GM18511 (cell line): ENCODE data around the gene CRACR2B.

Source experiments
- ATAC-seq: cut with Tn5 transposase; IDR thresholded peaks from one replicate; pipeline ENCODE4 v1.9.1; 2021; ENCODE audit warnings: mild to moderate bottlenecking, moderate library complexity; ENCODE audit not compliant: unreplicated experiment

The CRACR2B gene

DNA sequence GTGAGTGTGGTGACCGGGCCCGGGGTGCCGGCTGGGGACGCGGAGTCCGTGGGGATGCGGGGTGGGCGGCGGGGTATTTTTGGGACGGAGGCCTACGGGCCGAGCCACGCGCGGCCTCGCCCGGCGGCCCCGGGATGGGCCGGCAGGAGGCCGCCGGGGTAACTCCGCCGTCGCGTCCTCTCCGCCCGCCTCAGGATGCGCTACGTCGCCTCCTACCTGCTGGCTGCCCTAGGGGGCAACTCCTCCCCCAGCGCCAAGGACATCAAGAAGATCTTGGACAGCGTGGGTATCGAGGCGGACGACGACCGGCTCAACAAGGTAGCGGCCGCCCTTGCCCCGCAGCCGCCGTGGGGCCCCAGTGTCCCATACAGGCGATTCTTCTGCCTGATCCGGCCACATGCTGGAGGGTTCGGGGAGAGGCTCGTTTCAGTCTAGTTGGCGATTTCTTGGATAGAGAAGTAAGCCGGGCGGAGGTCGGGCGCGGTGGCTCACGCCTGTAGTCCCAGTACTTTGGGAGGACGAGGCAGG is 17.6 kb upstream of the CRACR2B start:
- peak; percentile 14 for ATAC-seq

DNA sequence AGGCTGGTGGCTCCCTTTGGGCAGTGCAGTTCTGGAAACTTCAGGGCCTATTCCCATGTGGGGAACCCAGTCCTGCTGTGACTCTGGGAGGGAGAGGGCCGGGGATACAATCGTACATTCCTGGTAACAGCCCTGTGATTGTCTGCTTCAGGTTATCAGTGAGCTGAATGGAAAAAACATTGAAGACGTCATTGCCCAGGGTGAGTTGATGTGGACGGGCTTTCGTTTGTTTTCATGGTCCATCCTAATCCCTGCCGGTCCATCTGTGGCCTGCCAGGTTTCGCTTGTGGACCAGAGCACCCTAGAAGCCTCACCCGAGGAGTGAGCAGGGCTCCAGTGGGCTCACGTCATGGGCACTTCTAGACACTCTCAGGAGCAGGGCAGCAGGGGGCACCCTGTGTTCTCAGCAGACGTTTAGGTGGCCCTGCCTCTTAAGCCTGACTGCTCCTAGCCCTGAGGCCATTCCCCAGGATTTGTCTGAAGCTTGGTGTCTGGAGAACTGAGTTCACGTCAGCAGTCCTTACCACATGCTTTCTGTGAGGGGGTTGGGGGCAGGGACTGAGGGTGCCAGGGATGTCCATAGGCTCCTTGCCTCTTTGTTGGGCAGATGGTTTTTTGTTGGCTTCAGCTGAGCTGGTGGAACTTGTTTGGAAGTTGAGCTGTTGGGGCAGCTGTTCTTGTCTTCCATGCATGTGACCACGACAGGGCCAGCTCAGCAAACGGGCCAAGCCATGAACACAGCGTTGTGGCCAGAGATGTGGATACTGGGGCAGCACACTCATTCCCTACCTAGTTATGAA is 16.1 kb upstream of the CRACR2B start:
- ATAC-seq = no peak

DNA sequence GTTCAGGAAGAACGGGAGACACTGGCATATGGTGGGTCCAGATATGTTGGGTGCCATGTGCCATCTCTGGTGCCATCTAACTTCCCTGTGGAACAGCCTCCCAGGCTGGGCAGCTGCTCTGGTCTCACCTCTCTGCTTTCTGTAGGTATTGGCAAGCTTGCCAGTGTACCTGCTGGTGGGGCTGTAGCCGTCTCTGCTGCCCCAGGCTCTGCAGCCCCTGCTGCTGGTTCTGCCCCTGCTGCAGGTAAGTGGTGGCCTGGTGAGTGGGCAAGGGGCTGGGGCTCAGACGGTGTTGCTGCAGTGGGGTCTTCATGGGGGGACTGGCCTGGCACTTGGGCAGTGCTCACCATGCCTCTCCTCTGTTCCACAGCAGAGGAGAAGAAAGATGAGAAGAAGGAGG is 15.3 kb upstream of the CRACR2B start:
- no peak for ATAC-seq

DNA sequence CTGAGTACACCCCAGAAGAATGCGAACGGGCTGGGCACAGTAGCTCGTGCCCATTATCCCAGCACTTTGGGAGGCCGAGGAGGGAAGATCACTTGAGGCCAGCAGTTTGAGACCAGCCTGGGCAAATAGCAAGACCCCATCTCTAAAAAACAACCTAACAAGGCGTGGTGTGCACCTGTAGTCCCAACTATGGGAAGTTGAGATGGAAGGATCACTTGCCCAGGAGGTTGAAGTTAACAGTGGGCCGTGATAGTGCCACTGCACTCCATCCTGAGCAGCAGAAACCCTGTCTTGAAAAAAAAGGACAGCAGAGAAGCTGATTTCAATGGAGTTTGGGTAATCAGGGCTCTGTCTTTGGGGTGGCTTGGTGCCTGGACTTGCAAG is 14.7 kb upstream of the CRACR2B start:
- no peak for ATAC-seq

DNA sequence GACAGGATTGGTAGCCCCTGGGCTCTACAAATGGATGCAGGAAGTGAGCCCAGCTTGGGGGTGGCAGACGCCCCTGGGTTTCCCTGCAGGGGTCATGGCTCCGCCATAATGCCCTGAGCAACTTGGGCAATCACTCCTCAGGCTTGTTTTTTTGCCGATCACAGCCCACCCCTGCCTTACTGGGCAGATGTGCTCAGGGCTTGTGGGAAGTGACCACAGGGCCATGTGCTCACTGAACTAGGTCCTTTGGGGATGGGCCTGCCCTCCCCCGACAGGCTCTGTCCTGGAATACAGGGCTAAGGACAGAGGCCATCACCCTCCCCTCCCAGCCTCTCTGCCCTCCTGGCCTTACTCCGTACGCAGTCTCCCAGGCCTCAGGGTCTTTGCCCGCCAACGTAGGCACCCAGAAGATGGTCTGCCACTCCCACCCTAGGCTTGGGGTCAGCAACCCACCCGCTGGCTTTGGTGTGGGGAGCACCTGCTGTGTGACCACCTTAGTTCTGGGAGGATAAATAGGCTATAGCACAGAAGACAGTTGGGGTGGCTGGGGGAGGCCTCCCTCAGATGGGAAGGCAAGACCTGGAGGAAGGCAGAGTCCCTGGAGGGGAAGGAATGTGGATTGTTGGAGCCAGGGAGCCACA is 14.1 kb upstream of the CRACR2B start:
- no peak for ATAC-seq

DNA sequence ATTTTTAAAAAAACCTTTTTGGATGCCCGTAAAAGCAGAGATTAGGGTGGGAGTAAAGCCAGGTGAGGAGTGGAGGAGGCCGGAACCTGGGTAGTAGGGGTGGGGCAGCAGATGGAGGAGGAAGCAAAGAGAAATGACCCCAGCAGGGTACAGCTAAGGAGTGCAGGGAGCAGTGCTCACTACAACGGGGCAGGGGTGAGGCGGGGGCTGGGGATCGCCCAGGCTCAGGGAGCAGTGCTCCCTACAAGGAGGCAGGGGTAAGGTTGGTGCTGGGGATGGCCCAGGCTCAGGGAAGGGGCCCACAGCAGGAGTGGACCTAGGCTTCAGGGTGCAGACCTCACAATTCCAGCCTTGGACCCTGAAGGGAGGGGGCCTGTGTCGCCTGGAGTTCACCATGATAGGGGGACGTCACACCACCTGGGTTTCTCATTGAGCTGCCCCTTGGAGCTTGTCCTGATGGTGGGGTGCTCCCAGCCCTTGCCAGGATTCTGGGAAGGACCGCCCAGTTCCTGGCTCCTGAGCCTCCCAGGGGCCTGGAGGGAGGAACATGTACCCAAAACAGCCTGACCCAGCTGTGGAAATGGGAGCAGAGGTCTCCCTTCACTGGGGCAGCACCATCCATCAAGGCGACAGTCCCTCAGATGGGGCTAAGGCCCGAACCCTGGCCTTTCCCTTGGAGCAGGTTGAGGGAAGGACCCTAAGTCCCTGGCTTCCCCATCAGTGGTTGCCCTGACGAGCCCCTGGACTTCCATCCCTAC is 11.9 kb upstream of the CRACR2B start:
- no peak for ATAC-seq

DNA sequence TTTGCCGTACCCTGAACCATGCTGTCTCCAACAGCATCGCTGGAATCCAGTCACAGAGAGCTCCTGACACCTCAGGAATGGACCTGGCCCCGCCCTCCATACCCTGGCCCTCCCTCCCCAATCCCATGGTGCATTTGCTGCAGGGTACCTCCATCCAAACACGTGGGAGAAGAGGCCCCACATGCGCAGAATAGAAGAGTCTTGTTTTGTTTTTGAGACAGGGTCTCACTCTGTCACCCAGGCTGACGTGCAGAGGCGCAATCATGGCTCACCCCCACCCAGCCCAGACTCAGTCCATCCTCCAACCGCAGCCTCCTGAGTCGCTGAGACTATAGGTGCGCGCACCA is 11.3 kb upstream of the CRACR2B start:
- ATAC-seq = no peak

DNA sequence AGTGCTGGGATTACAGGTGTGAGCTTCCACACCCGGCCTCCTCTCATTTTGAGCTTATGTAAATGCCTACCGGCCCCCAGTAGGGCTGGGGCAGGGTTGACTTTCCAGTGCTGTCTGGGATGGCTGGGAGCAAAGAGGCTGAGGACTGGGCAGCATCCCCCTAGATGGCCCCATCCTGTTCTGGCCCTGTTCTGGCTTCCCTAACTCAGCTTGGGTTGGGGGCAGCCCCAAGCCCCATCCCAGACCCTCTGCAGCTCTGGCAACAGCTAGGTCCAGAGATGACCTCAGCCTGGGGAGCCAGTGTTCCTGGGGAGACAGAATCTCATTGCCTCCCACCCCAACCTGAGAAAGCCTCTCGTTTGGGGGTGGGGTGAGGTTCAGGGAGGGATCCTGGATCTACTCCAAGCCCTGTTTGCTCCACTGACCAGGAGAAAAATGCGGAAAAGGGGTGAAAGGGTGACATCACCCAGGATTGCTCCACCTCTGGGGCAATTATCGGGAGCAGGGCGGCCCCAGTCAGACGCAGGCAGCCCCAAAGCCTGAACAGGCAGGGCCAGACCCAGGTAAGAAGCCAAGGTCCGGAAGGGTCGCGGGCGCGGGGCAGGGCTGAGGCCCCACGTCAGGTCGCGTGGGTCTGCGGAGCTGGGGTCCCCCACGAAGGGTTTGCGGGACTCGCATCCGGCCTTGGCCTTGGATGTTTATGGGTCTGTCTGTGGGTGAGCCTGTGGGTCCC is 9.2 kb upstream of the CRACR2B start, which contains the start of gene PNPLA2:
Gene PNPLA2, plus strand, starts transcription at position 519 of the 733 bp plus-strand sequence. CDS start 805 bp downstream, outside the sequence.
- no peak for ATAC-seq

DNA sequence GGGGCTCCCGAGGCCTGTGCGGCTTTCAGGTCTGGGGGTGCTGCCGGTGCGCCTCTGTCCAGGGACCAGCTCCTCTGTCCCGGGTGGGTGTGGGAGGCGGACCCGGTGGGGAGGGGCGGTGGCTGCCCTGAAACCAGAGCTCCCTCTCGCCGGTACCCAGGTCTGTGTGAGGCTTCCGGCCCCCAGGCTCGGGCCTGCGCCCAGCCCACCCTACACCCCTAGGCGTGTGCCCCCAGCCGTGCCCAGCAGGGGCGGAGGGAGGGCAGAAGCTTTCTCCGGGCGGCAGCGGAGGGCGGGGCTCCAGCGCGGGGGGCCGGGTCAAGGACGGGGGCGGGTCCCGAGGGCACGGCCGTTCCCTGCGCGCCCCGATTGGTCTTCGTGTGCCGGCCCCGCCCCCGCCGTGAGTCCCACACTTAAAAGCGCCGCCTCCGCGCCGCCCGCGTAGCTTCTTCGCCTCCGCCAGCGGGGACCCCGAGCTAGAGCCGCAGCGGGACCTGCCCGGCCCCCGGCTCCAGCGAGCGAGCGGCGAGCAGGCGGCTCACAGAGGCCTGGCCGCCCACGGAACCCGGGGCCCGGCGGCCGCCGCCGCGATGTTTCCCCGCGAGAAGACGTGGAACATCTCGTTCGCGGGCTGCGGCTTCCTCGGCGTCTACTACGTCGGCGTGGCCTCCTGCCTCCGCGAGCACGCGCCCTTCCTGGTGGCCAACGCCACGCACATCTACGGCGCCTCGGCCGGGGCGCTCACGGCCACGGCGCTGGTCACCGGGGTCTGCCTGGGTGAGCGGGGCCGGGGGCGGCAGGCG is 8.4 kb upstream of the CRACR2B start:
- ATAC-seq = peak; percentile 71

DNA sequence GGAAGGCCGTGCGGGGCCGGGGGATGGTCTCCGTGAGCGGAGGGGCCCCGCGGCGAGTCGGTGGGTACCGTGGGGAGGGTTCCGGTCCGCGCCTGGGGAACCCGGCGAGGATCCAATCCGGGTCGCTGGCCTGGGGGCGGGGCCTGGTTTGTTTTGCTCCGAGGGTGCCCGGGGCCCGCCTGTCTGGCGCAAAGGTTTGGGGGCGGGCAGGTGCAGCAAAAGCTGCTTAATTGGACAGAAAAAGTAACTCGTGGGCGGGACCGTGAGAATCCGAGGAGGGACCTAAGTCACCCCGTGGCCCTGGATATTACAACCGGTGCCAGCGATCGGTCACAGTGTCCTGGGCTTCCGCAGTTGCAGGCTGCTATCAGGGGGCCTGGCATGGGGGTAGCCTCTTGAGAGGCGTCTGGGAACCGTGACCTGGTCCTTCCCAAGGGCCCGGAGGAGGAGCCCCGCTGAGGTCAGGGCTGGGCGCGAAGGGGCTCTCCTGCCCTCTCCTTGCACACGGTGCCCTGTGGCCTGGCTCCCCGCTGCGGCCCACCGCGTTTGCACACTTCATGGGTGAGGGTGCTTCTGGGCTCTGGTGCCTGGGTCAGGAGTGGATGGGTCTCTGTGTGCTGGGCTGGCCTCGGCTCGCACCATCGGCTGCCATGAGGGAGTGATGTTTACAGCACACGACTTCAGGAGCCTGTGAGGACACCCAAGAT is 7.6 kb upstream of the CRACR2B start:
- ATAC-seq = peak; percentile 77

DNA sequence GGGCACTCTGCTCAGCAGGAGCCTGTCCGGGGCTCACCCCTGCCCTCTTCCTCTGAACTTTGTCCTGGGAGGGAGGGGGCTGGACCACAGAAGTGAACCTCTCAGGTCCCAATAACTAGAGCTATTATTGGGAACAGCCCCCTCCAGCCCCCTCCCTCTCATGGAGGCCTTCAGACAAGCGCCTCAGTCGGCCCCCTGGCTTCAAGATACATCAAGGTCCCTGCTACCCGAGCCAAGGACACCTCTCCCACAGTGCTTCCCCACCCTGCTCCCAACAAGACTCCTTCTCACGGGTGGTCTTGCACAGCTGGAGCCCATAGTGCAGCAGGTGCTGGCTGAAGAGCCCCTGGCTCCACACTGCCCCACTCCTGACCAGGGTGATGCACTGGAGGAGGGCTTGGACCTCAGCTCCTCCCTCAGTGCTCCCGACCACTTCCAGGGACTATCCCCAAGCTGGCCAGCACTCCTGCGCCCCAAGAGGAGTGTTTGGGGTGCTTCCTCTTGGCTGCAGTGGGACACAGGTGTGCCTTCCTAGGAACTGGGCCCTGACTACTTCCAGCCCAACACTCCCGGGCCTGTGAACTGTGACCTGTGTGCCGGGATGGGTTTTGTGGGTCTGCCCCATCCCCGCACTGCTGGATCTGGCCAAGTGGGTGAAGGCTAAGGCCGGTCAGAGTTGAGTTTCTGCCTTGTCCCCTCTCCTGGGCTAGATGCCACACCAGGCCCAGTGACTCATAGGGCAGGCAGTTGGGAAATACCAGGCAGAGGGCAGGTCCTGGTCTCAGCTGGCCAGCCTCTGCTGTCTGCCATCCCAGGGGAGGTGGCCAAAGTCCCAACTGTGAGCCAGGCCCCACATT is 6.8 kb upstream of the CRACR2B start:
- ATAC-seq = no peak

DNA sequence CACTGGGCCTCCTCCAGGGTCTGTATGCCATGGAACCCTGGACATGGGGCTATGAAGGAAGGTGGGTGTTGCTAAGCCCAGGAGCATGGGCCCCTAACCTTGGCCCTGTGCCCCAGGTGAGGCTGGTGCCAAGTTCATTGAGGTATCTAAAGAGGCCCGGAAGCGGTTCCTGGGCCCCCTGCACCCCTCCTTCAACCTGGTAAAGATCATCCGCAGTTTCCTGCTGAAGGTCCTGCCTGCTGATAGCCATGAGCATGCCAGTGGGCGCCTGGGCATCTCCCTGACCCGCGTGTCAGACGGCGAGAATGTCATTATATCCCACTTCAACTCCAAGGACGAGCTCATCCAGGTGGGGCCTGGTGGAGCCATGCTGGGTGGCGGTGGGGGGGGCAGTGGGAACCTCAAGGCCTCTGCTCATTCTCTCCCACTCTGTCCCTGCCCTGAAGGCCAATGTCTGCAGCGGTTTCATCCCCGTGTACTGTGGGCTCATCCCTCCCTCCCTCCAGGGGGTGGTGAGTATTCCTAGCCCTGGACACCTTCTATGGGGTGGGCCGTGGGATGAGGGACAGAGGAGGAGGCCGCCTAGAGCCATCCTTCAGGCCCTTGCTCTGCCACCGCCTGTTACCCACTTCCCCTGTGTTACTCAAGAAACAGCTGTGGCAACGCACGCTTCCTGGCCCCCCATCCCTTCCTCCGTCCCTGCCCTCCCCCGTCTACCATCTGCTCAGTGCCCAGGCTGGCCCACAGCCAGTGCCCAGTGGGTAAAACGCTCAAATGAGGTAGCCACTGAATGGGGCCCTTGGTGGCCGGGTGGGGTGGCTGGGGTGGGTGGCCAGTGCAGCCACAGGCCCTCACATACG is 6.0 kb upstream of the CRACR2B start:
- ATAC-seq = no peak

DNA sequence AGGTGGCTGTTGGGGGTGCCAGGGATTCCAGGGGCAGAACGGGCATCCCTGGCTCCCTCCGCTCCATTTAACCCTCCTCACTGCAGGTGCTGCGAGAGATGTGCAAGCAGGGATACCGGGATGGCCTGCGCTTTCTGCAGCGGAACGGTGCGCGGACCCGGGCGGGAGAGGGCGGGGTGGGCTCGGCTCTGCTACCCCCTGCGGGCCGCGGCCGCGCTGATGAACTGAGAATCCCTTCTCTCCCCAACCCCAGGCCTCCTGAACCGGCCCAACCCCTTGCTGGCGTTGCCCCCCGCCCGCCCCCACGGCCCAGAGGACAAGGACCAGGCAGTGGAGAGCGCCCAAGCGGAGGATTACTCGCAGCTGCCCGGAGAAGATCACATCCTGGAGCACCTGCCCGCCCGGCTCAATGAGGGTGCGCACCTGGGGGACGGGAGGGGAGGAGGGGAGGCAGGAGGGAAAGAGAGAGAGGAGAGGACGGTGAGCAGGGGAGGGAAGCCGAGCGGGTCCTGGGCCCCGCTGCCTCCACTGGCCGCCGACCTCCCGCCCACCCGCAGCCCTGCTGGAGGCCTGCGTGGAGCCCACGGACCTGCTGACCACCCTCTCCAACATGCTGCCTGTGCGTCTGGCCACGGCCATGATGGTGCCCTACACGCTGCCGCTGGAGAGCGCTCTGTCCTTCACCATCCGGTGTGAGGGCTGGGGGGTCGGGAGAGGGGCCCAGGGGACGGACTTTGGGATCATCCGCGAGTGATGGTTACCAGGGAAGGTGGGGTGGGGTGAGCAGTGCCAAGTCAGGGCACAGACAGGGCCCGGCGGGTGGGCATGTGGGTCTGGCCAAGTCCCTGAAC is 4.1 kb upstream of the CRACR2B start:
- no peak for ATAC-seq

DNA sequence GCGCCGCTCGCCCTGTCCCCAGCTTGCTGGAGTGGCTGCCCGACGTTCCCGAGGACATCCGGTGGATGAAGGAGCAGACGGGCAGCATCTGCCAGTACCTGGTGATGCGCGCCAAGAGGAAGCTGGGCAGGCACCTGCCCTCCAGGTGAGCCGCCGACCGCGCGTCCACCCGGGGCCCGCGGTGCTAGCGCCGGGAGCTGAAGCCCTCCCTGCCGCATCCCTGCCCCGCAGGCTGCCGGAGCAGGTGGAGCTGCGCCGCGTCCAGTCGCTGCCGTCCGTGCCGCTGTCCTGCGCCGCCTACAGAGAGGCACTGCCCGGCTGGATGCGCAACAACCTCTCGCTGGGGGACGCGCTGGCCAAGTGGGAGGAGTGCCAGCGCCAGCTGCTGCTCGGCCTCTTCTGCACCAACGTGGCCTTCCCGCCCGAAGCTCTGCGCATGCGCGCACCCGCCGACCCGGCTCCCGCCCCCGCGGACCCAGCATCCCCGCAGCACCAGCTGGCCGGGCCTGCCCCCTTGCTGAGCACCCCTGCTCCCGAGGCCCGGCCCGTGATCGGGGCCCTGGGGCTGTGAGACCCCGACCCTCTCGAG is 3.3 kb upstream of the CRACR2B start:
- ATAC-seq = no peak

DNA sequence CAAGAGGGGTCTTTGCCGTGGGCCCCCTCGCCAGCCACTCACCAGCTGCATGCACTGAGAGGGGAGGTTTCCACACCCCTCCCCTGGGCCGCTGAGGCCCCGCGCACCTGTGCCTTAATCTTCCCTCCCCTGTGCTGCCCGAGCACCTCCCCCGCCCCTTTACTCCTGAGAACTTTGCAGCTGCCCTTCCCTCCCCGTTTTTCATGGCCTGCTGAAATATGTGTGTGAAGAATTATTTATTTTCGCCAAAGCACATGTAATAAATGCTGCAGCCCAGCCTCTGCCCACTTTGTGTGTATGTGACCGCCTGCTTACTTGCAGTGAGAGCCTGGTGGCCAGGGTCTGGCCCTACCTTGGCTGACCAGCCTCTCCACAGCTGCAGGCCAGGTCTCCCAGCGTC is 2.8 kb upstream of the CRACR2B start:
- no peak for ATAC-seq
